Gastrocnemius medialis (tissue), 4 donors: ENCODE data around the gene FSIP1. TPM values are rescaled to one million over a fixed set of nuclear protein-coding genes. Genes with fewer than 3 reads are reported as not detected.

Experiments used
- ATAC-seq, 2 donors: fragments of 150-250 bp; one replicate each; pipeline ENCODE4 v1.9.1; 2016
- DNase-seq, 2 donors: peaks; one replicate each; pipeline ENCODE4 v3.0.0-alpha.2; 2019
- H3K27ac ChIP-seq, 4 donors: fragments of 200-600 bp; sonication (generic); 1 replicate in 1 of 4; 2 replicates in 3 of 4; pipeline ENCODE4 v1.5.1; 2016 to 2018; ENCODE audit warnings: mild to moderate bottlenecking in 2 of 4, moderate library complexity in 1 of 4
- H3K27me3 ChIP-seq, 3 donors: fragments of 200-600 bp; sonication (generic) in 2 of 3; 1 replicate in 1 of 3; 2 replicates in 2 of 3; pipeline versions ENCODE4 v1.5.1 to v1.6.0; 2016 to 2019; ENCODE audit warnings: mild to moderate bottlenecking in 1 of 3, moderate library complexity in 1 of 3
- H3K36me3 ChIP-seq, 2 donors: fragments of 200-600 bp; sonication (generic) in 1 of 2; one replicate each; pipeline ENCODE4 v1.5.1; 2017 to 2018
- H3K4me1 ChIP-seq, 2 donors: fragments of 200-600 bp; sonication (generic) in 1 of 2; one replicate each; pipeline ENCODE4 v1.5.1; 2016 to 2017; ENCODE audit warnings: mild to moderate bottlenecking in 2 of 2
- H3K4me3 ChIP-seq, 4 donors: fragments of 200-600 bp; sonication (generic) in 3 of 4; 1 replicate in 1 of 4; 2 replicates in 3 of 4; pipeline ENCODE4 v1.5.1; 2016 to 2019; ENCODE audit warnings: mild to moderate bottlenecking in 2 of 4
- H3K9me3 ChIP-seq, 3 donors: fragments of 200-600 bp; sonication (generic) in 2 of 3; 1 replicate in 1 of 3; 2 replicates in 2 of 3; pipeline ENCODE4 v1.5.1; 2016 to 2019
- CTCF ChIP-seq, 5 experiments: fragments of 450-650 bp in 3 of 5; fragments of 200-600 bp in 2 of 5; sonication (generic) in 2 of 5; IDR thresholded peaks in 4 of 5; conservative IDR thresholded peaks in 1 of 5; 1 replicate in 4 of 5; 2 replicates in 1 of 5; pipeline ENCODE4 v1.5.1; 2016 to 2019; ENCODE audit warnings: antibody characterized with exemption in 5 of 5, mild to moderate bottlenecking in 3 of 5, moderate library complexity in 3 of 5
- POLR2A ChIP-seq, 2 donors: fragments of 450-650 bp; IDR thresholded peaks; one replicate each; pipeline ENCODE4 v1.6.1; 2017; ENCODE audit warnings: antibody characterized with exemption in 2 of 2, mild to moderate bottlenecking in 2 of 2, moderate library complexity in 2 of 2
- in situ Hi-C, 4 donors: fragments of 200-750 bp; cut with MboI; loops; one replicate each; pipeline versions ENCODE4 v1.15.0 to v1.8.0; 2017; ENCODE audit warnings: low sequenced_read_pairs in 4 of 4
- intact Hi-C: fragments of 100-400 bp; cut with DNase I; formaldehyde crosslinking; loops from one replicate; pipeline ENCODE4 v1.15.1; 2023; ENCODE audit warnings: low total_unique reads
- total RNA-seq, 4 donors: library from RNA; depleted of rRNA; stranded (reverse); fragments of >200 nt; gene quantifications; one replicate each; pipeline versions ENCODE4 v1.1.0 to v1.2.3, GENCODE V29; 2016

Gene FSIP1
- total RNA-seq, 4 donors from 2014 or later = 0.11 to 23.9 (median 1.0) TPM; not detected in 1

GRCh38 chr15:39744334-39745103 is 38.1 kb downstream of the FSIP1 start:
- TF ChIP-seq CTCF (IDR thresholded peaks at IDR 0.05 in 4 of 5, conservative IDR thresholded peaks at IDR 0.05 in 1 of 5) (no peak), POLR2A (IDR thresholded peaks at IDR 0.05) (no peak)
- DNase-seq (no peak), ATAC-seq (no peak)
- Histone ChIP-seq H3K27me3 (no peaks in the 10 kb centered on the region), H3K4me1 (peaks cover 0 to 12% of the 10 kb centered on the region in 2 donors), H3K4me3 (no peak overlapping the region), H3K9me3 (no peaks in the 10 kb centered on the region), H3K27ac (no peak overlapping the region), H3K36me3 (no peaks in the 10 kb centered on the region)
- in situ Hi-C loops = no loop called here
- intact Hi-C loops = no loop called here

- Histone ChIP-seq H3K4me1 (peaks cover 0 to 12% of the 10 kb centered on the region in 2 donors), H3K27me3 (no peaks in the 10 kb centered on the region), H3K4me3 (no peak overlapping the region), H3K36me3 (no peaks in the 10 kb centered on the region), H3K9me3 (no peaks in the 10 kb centered on the region), H3K27ac (no peak overlapping the region)
- DNase-seq = no peak
- intact Hi-C loops (no loop called here), in situ Hi-C loops (no loop called here)
- ATAC-seq = no peak
- TF ChIP-seq CTCF (IDR thresholded peaks at IDR 0.05 in 4 of 5, conservative IDR thresholded peaks at IDR 0.05 in 1 of 5) = no peak
- no peak for TF ChIP-seq POLR2A (IDR thresholded peaks at IDR 0.05)
These were observed 39.0 kb downstream of the FSIP1 start for GRCh38 chr15:39743611-39744010.

- Histone ChIP-seq H3K9me3 (no peaks in the 10 kb centered on the region), H3K4me1 (no peaks in the 10 kb centered on the region), H3K27ac (no peak overlapping the region), H3K27me3 (no peaks in the 10 kb centered on the region), H3K4me3 (no peak overlapping the region), H3K36me3 (no peaks in the 10 kb centered on the region)
- no peak for DNase-seq
- in situ Hi-C loops = no loop called here
- intact Hi-C loops = no loop called here
- TF ChIP-seq CTCF (IDR thresholded peaks at IDR 0.05 in 4 of 5, conservative IDR thresholded peaks at IDR 0.05 in 1 of 5) (no peak), POLR2A (IDR thresholded peaks at IDR 0.05) (no peak)
- ATAC-seq = no peak
These were observed 41.4 kb downstream of the FSIP1 start for GRCh38 chr15:39741258-39741657.

GRCh38 chr15:39738998-39739397 is 43.6 kb downstream of the FSIP1 start:
- in situ Hi-C loops = no loop called here
- Histone ChIP-seq H3K4me3 (no peak overlapping the region), H3K27me3 (no peaks in the 10 kb centered on the region), H3K9me3 (no peaks in the 10 kb centered on the region), H3K4me1 (no peaks in the 10 kb centered on the region), H3K27ac (no peak overlapping the region), H3K36me3 (no peaks in the 10 kb centered on the region)
- intact Hi-C loops = no loop called here
- DNase-seq (no peak), ATAC-seq (no peak)
- TF ChIP-seq POLR2A (IDR thresholded peaks at IDR 0.05) (no peak), CTCF (IDR thresholded peaks at IDR 0.05 in 4 of 5, conservative IDR thresholded peaks at IDR 0.05 in 1 of 5) (no peak)

- Histone ChIP-seq H3K4me1 (no peaks in the 10 kb centered on the region), H3K9me3 (no peaks in the 10 kb centered on the region), H3K27me3 (no peaks in the 10 kb centered on the region), H3K27ac (peak overlapping the region in 1 of 4 donors; percentile 33), H3K4me3 (no peak overlapping the region), H3K36me3 (no peaks in the 10 kb centered on the region)
- TF ChIP-seq POLR2A (IDR thresholded peaks at IDR 0.05) (no peak), CTCF (IDR thresholded peaks at IDR 0.05 in 4 of 5, conservative IDR thresholded peaks at IDR 0.05 in 1 of 5) (no peak)
- in situ Hi-C loops (no loop called here), intact Hi-C loops (no loop called here)
- no peak for DNase-seq
- no peak for ATAC-seq
These were observed 45.5 kb downstream of the FSIP1 start for GRCh38 chr15:39737196-39737550.
